Activated CD4-positive, alpha-beta T cell treated with anti-CD3 and anti-CD28 coated beads, Interleukin-2, amount 50 U/mL, for 4 hours (primary cell): Measurements from ENCODE around the gene CELSR2.

Experiments
- DNase-seq, 2 experiments: peaks; one replicate each; pipeline ENCODE4 v3.0.0-alpha.2; 2020

The CELSR2 gene

DNA sequence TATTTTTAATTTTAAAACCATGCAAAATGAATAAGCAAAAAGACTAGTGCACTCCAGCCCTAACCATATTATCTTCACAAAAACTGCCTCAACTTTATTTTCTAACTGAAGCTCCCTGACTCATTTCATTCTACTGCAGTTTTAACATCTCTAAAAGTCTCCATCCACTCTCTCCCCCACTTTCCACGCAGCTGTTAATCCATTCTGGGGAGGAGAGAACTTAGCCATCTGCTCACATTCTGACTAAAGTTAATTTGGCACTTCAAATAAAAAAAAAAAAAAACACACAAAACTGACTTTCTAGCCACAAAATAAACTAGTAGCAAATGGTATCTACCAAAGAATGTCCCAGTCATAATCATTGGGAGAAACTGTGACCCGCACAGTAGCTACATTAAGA is 62.9 kb downstream of the CELSR2 start:
- DNase-seq, result no peak

DNA sequence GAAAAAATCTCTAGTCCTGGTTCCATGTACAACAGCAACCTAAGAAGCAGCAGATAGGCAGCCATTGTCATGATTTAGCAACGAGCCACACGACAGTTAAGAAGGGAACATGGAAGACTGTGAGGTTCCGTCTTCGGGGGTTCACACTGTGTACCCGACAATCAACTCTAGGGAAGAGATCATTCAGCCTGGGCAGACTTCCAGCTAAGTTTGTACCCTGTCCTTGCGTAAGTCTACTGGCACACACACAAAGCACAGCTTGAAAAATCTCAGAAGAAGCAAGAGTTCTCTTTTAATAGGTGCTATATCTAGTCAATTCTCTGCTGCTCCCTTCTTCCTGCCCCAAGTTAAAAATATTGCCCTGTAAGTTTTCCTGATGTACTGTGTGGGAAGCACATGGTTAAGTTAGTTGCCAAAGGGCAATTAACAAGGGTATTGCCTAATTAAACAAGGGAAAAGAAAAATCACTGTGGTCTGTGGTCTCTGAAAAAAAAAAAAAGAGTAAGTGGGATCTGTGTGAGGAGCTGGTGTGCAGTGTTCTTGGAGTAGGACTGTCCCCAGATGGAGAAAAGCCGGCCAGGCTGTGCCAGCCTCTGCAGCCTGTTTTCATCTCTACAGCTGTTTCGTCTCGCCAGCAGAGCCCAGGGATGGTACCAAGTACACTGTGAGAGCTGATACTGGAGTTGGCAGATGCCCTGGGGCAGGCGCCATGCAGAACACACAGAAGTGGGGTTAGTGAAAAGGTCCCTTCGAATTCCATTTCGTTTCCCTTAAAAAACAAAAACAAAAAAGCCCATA is 63.8 kb downstream of the CELSR2 start:
- DNase-seq, result no peak

DNA sequence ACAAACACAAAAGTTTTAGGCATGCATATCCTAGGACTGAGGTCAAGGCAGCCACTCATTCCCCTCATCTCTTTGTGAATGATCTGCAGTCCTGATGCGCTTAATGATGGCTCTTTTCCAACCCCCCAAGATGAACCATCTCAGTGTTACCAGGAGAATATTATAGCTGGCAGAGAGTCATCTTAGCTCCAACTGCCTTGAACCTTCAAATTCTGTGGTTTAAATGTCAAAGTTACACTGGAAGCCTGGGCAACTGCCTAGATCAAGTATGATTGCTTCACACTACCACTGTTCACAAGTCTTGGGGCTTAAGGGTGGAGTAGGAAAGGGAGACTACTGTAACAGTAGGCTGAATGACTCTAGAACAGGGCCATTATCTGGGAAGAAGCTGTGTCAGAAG is 65.5 kb downstream of the CELSR2 start:
- no peak for DNase-seq

DNA sequence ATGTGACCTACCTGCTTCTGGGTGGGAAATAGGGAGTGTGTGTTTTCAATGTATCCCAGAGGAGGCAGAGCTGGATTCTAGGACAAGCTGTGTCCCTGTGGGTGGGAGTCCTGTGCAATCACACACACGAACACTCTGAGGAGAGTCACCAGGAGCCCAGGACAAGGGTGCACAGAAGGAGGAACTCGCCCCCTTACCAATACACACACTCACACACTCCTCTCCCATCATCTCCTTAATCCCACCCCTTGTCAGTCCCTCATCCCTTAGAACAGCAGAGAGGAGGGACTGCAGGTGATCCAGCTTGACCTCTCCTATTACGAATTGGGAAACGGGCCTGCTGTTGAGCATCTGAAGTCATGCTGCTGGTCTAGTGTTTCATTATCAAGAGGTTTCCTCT is 65.9 kb downstream of the CELSR2 start:
- no peak for DNase-seq

DNA sequence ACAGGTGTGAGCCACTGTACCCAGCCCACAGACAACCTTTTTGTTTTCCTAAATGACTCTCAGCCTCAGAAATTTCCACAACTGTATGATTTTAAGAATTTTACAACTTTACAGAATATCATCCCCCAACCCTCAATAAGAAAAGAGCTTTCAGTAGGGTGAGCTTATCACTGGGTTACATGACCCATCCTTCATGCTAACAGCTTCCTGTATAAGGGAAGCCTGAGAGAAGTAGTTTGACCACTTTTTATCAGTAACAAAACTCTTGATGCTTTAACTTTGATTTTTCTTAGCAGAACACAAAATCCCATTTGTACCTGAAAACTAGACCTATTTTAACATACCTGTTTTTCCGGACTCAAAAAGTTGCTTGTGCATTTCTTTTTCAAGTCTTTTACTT is 67.2 kb downstream of the CELSR2 start:
- DNase-seq, result no peak

DNA sequence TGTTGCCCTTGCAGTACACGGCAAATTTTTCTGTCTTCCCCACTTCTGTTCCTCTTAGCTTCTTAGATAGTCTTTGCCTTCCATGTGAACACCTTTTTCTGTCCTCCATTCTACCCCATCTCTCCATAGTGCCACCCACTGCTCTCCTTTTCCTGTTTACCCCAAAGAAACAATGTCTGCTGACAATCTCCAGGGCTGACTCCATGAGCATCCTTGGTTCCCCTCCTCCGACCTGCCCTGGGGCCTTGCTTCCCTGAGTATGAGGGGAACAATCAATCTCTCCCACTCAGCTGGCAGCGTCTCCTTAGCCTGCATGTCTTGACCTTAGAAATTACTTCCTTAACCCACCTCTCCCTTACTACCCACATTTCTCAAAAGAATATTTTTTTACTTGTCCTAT is 69.8 kb downstream of the CELSR2 start:
- no peak for DNase-seq

DNA sequence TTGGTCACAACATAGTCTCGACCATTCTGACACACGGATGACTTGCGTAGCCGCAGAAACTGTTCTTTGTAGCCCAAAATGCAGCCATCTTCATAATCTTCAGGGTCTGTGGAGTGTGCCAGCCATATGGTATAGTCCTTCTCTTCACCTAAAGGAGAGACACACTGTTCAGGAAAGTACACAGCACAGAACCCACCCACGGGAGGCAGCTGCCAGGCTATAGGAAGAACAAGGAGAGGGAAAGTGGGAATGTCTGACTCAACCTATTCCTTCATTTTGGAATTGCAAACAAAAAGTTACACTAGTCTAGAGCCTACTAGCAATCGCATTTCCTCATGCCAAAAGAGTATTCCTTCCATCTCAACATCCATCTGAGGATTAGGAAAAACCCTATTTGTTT is 73.6 kb downstream of the CELSR2 start:
- DNase-seq, result no peak
